Activated naive CD4-positive, alpha-beta T cell treated with anti-CD3 and anti-CD28 coated beads, Interleukin-2, amount 50 U/mL, for 16 hours (primary cell): ENCODE measurements around the gene MTERF2.

ENCODE experiments used
- DNase-seq: peaks from one replicate; pipeline ENCODE4 v3.0.0-alpha.2; 2020

MTERF2 gene

GRCh38 chr12:106953352-106954250 is 33.3 kb downstream of the MTERF2 start:
- DNase-seq = no peak

DNA sequence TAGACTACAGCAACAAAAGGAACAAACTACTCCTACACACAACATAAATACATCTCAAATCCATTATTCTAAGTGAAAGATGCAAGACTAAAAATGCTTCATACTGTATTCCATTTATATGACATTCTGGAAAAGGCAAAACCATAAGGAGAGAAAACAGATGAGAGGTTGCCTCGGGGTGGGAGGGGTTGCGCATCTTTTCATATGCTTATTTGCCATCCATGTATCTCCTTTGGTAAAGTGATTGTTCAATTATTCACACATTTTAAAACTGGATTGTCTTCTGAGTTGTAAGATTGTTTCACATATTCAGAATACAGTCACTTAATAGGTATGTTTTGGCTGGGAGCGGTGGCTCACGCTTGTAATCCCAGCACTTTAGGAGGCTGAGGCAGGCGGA is 36.4 kb downstream of the MTERF2 start:
- DNase-seq = no peak

GRCh38 chr12:106947461-106947860 is 39.5 kb downstream of the MTERF2 start:
- DNase-seq = no peak

DNA sequence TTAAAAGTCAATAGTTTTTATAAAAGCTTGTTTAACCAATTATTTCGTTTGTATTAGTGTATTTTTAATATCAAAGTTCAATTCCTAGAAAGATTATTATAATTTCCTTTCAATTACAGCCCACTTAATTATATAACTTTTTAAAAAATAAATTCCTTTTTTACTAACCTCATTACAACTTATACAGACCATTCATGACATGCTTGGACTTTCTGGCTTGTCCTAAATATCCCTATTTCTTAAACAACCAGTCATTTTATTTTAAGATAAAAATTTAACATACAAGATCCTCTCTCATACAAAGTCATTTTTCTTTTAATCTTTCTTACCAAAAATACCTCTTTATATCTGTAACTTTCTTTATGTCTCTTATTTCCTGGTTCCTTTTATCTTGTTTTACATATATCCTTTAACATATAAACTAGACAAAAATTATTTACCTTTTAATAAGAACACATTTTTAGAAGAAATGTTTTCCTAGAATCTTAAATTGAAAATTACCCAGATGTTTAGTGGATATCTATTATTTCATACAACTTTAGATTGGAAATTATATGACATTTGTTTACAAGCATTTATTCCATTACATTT is 41.6 kb downstream of the MTERF2 start:
- DNase-seq = no peak

- no peak for DNase-seq
Observed at GRCh38 chr12:106942775-106943174, 44.2 kb downstream of the MTERF2 start.

DNA sequence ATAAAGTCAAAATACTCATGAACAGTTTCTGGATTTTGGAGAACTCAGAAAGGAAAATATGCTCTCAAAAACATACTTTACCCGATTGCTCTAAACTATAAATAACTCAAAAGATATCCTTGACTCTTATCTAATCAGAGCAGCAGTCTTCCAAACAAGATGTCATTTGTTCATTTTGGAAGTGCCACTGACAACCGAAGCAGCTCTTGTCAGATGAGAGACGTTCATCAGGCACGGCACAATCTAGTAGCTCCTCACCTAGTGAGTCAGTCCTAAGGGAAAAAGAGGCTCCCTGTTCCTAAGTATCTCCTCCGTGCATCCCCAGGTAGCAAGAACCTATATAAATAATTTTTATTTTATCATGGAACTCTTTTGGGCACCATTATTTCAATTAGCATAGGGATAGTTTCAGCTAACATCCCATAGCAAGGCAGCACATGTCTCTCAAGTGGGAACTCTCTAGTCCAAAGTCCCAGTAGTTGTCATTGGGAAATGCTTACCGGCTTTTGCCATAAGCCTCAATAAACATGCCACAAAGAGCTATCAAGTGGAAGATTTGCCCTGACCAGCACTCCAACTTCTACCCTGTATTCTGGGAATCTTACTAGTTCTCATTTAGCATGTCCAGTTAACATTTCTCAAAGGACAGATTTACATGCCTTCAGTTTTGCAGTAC is 45.3 kb downstream of the MTERF2 start:
- DNase-seq = no peak

DNA sequence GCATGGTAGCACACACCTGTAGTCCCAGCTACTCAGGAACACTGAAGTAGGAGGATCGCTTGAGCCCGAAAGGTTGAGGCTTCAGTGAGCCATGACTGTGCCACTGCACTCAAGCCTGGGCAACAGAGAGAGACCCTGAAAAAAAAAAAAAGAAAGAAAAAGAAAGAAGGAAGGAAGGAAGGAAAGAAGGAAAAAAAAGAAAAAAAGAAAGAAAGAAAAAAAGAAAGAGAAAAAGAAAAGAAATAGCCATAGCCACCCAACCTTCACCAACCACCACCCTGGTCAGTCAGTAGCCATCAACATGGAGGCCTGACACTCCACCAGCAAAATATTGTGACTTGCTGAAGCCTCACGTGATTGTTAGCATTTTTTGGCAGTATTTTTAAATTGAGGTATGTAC is 52.7 kb downstream of the MTERF2 start:
- no peak for DNase-seq
